HEK293 (cell line): ENCODE results near the gene STK40.
A peak's percentile ranks its signal among the peaks of the same experiment; 100 is the strongest.

Source experiments
- CTCF ChIA-PET: fragments of 350-600 bp; formaldehyde crosslinking; extraction: SDS; loops from one replicate; lab custom pipeline; 2021; ENCODE audit warnings: antibody characterized with exemption; lab: Yijun Ruan, JAX
- POLR2A ChIA-PET: fragments of 300-600 bp; formaldehyde crosslinking; extraction: SDS; loops from one replicate; lab custom pipeline; 2020; ENCODE audit warnings: antibody characterized with exemption, inconsistent platforms; lab: Yijun Ruan, JAX
- H3K27ac ChIP-seq: fragments of 200-500 bp; sonication (Bioruptor generic); 2 replicates; pipeline ENCODE4 v1.5.1; 2014; ENCODE audit warnings: low read depth, low read length, control low read depth, inconsistent platforms; ENCODE audit errors: extremely low read depth
- H3K36me3 ChIP-seq, 2 experiments: fragments of 200-500 bp in 1 of 2; sonication (Bioruptor generic) in 1 of 2; 1 replicate in 1 of 2; 2 replicates in 1 of 2; pipeline ENCODE4 v1.5.1; 2014 to 2017; ENCODE audit warnings: inconsistent platforms in 2 of 2, low read length in 2 of 2; ENCODE audit not compliant: control insufficient read depth in 2 of 2, insufficient read depth in 1 of 2
- H3K4me1 ChIP-seq: fragments of 200-500 bp; sonication (Bioruptor generic); 2 replicates; pipeline ENCODE4 v1.5.1; 2014; ENCODE audit warnings: mild to moderate bottlenecking, low read length, inconsistent platforms; ENCODE audit not compliant: control insufficient read depth, insufficient read depth
- H3K4me3 ChIP-seq: 2 replicates; pipeline ENCODE4 v1.5.1; 2011; ENCODE audit warnings: low read depth, mild to moderate bottlenecking, control low read depth, low read length, moderate library complexity
- H3K9me3 ChIP-seq: fragments of 200-500 bp; sonication (Bioruptor generic); 2 replicates; pipeline ENCODE4 v1.5.1; 2014; ENCODE audit warnings: low read depth, low read length, inconsistent platforms; ENCODE audit not compliant: control insufficient read depth, insufficient read depth
- BCL11B ChIP-seq: fragments of 450-650 bp; formaldehyde crosslinking; IDR thresholded peaks from 2 replicates; pipeline ENCODE4 v1.5.1; 2016; ENCODE audit warnings: low read depth, missing biosample characterization, missing genetic modification characterization
- HIC1 ChIP-seq: fragments of 450-650 bp; formaldehyde crosslinking; IDR thresholded peaks from 2 replicates; pipeline ENCODE4 v1.5.1; 2016; ENCODE audit warnings: missing biosample characterization, missing genetic modification characterization
- SALL2 ChIP-seq: fragments of 450-650 bp; formaldehyde crosslinking; IDR thresholded peaks from 2 replicates; pipeline ENCODE4 v1.5.0; 2017; ENCODE audit warnings: missing biosample characterization, mild to moderate bottlenecking, missing genetic modification characterization, borderline replicate concordance
- SP2 ChIP-seq: fragments of 450-650 bp; formaldehyde crosslinking; IDR thresholded peaks from 2 replicates; pipeline ENCODE4 v1.5.1; 2016; ENCODE audit warnings: missing biosample characterization, missing genetic modification characterization
- YY1 ChIP-seq: fragments of 450-650 bp; formaldehyde crosslinking; IDR thresholded peaks from 2 replicates; pipeline ENCODE4 v1.5.1; 2018; ENCODE audit warnings: missing biosample characterization, missing genetic modification characterization
- ZBTB17 ChIP-seq: fragments of 450-650 bp; formaldehyde crosslinking; IDR thresholded peaks from 2 replicates; pipeline ENCODE4 v1.5.1; 2016; ENCODE audit warnings: missing biosample characterization, missing genetic modification characterization
- ZBTB20 ChIP-seq: fragments of 450-650 bp; formaldehyde crosslinking; IDR thresholded peaks from 2 replicates; pipeline ENCODE4 v1.5.1; 2016; ENCODE audit warnings: missing biosample characterization, missing genetic modification characterization
- ZBTB21 ChIP-seq: fragments of 450-650 bp; formaldehyde crosslinking; IDR thresholded peaks from 2 replicates; pipeline ENCODE4 v1.5.1; 2017; ENCODE audit warnings: missing biosample characterization, missing genetic modification characterization
- ZBTB44 ChIP-seq: fragments of 450-650 bp; IDR thresholded peaks from 2 replicates; pipeline ENCODE4 v1.5.1; 2018; ENCODE audit warnings: missing biosample characterization, mild to moderate bottlenecking, missing genetic modification characterization
- ZFP3 ChIP-seq: fragments of 450-650 bp; formaldehyde crosslinking; IDR thresholded peaks from 2 replicates; pipeline ENCODE4 v1.5.1; 2016; ENCODE audit warnings: low read depth, missing biosample characterization, missing genetic modification characterization
- ZNF157 ChIP-seq: fragments of 450-650 bp; formaldehyde crosslinking; IDR thresholded peaks from 2 replicates; pipeline ENCODE4 v1.5.1; 2016; ENCODE audit warnings: missing biosample characterization, missing genetic modification characterization
- ZNF16 ChIP-seq: fragments of 450-650 bp; formaldehyde crosslinking; IDR thresholded peaks from 2 replicates; pipeline ENCODE4 v1.5.1; 2016; ENCODE audit warnings: low read depth, missing biosample characterization, missing genetic modification characterization
- ZNF169 ChIP-seq: fragments of 450-650 bp; formaldehyde crosslinking; IDR thresholded peaks from 2 replicates; pipeline ENCODE4 v1.5.1; 2016; ENCODE audit warnings: missing biosample characterization, missing genetic modification characterization
- ZNF211 ChIP-seq: fragments of 450-650 bp; formaldehyde crosslinking; IDR thresholded peaks from 2 replicates; pipeline ENCODE4 v1.5.1; 2016; ENCODE audit warnings: low read depth, missing biosample characterization, missing genetic modification characterization
- ZNF266 ChIP-seq: fragments of 450-650 bp; formaldehyde crosslinking; IDR thresholded peaks from 2 replicates; pipeline ENCODE4 v1.5.1; 2016; ENCODE audit warnings: missing biosample characterization, missing genetic modification characterization, low read depth
- ZNF350 ChIP-seq: fragments of 450-650 bp; formaldehyde crosslinking; IDR thresholded peaks from 2 replicates; pipeline ENCODE4 v1.5.0; 2017; ENCODE audit warnings: missing biosample characterization, mild to moderate bottlenecking, missing genetic modification characterization
- ZNF416 ChIP-seq: fragments of 450-650 bp; formaldehyde crosslinking; IDR thresholded peaks from 2 replicates; pipeline ENCODE4 v1.5.1; 2016; ENCODE audit warnings: missing biosample characterization, missing genetic modification characterization
- ZNF426 ChIP-seq: fragments of 450-650 bp; formaldehyde crosslinking; IDR thresholded peaks from 2 replicates; pipeline ENCODE4 v1.5.1; 2017; ENCODE audit warnings: missing biosample characterization, missing genetic modification characterization, mild to moderate bottlenecking, inconsistent platforms, moderate library complexity
- ZNF48 ChIP-seq: fragments of 450-650 bp; formaldehyde crosslinking; IDR thresholded peaks from 2 replicates; pipeline ENCODE4 v1.5.1; 2016; ENCODE audit warnings: missing biosample characterization, missing genetic modification characterization
- ZNF530 ChIP-seq: fragments of 450-650 bp; formaldehyde crosslinking; IDR thresholded peaks from 2 replicates; pipeline ENCODE4 v1.5.1; 2016; ENCODE audit warnings: low read depth, missing biosample characterization, missing genetic modification characterization
- ZNF580 ChIP-seq: fragments of 450-650 bp; formaldehyde crosslinking; IDR thresholded peaks from 2 replicates; pipeline ENCODE4 v1.5.1; 2016; ENCODE audit warnings: missing biosample characterization, missing genetic modification characterization
- ZNF626 ChIP-seq: fragments of 450-650 bp; sonication (Bioruptor Pico); formaldehyde crosslinking; IDR thresholded peaks from 2 replicates; pipeline ENCODE4 v1.5.1; 2018; ENCODE audit warnings: missing biosample characterization, missing genetic modification characterization, inconsistent platforms
- ZNF658 ChIP-seq: fragments of 450-650 bp; formaldehyde crosslinking; IDR thresholded peaks from 2 replicates; pipeline ENCODE4; 2016; ENCODE audit warnings: missing biosample characterization, missing genetic modification characterization
- ZNF664 ChIP-seq: fragments of 450-650 bp; formaldehyde crosslinking; IDR thresholded peaks from 2 replicates; pipeline ENCODE4 v1.5.1; 2016; ENCODE audit warnings: missing biosample characterization, missing genetic modification characterization
- ZNF704 ChIP-seq: fragments of 450-650 bp; formaldehyde crosslinking; IDR thresholded peaks from 2 replicates; pipeline ENCODE4 v1.5.1; 2016; ENCODE audit warnings: missing biosample characterization, missing genetic modification characterization
- ZNF837 ChIP-seq: fragments of 450-650 bp; formaldehyde crosslinking; IDR thresholded peaks from 2 replicates; pipeline ENCODE4 v1.5.1; 2016; ENCODE audit warnings: missing biosample characterization, missing genetic modification characterization
- ZSCAN30 ChIP-seq: fragments of 450-650 bp; IDR thresholded peaks from 2 replicates; pipeline ENCODE4 v1.5.1; 2018; ENCODE audit warnings: missing biosample characterization, mild to moderate bottlenecking, missing genetic modification characterization, moderate library complexity

Gene STK40

GRCh38 chr1:36346741-36347370 is 38.9 kb downstream of the STK40 start (continued):
- TF ChIP-seq ZNF48 (no peak), YY1 (no peak), ZNF837 (no peak), ZNF416 (no peak), ZNF580 (tag by site-specific recombination) (no peak), ZNF16 (tag by site-specific recombination) (no peak)

GRCh38 chr1:36345353-36345752 is 40.4 kb downstream of the STK40 start:
- peaks cover 0 to 88% of the 10 kb centered on the region in 2 experiments; a peak in 2 of 3 replicates for H3K36me3 ChIP-seq
- TF ChIP-seq ZNF704 (tag by site-specific recombination): no peak
- TF ChIP-seq SP2: no peak
- 0 out of 2 replicates have a peak, but pooled peaks have one; percentile 32 for TF ChIP-seq HIC1 (tag by site-specific recombination)
- no peak for TF ChIP-seq ZNF169 (tag by site-specific recombination)
- no peak for TF ChIP-seq ZBTB44 (tag by site-specific recombination)
- no peak for TF ChIP-seq ZSCAN30 (tag by site-specific recombination)
- POLR2A ChIA-PET: interaction anchor here (0.6 kb wide), 1 partner anchor 20 kb away, joined by 4 read pairs; no protein-coding TSS in a partner anchor
- no peak overlapping the region for H3K27ac ChIP-seq
- no peaks in the 10 kb centered on the region for H3K9me3 ChIP-seq
- no peak overlapping the region for H3K4me3 ChIP-seq
- H3K4me1 ChIP-seq: no peaks in the 10 kb centered on the region
- CTCF ChIA-PET: interaction anchor here (1.5 kb wide), 1 partner anchor 24 kb away, joined by 4 read pairs; no protein-coding TSS in a partner anchor

- TF ChIP-seq ZBTB21: no peak
- TF ChIP-seq ZNF426 (tag by site-specific recombination): no peak
- TF ChIP-seq ZNF664 (tag by site-specific recombination): no peak
- TF ChIP-seq ZNF350 (tag by site-specific recombination): no peak
- no peak for TF ChIP-seq ZNF530 (tag by site-specific recombination)
- TF ChIP-seq ZNF658 (tag by site-specific recombination): no peak
- TF ChIP-seq ZFP3: no peak
- no peak for TF ChIP-seq BCL11B (tag by site-specific recombination)
- no peak for TF ChIP-seq ZNF157
- no peak for TF ChIP-seq SALL2 (tag by site-specific recombination)
- TF ChIP-seq ZBTB17 (tag by site-specific recombination): no peak
- no peak for TF ChIP-seq ZBTB20 (tag by site-specific recombination)
- TF ChIP-seq ZNF211 (tag by site-specific recombination): no peak
- TF ChIP-seq ZNF266 (tag by site-specific recombination): no peak
- TF ChIP-seq ZNF626 (tag by site-specific recombination): no peak
- TF ChIP-seq, all 188 proteins: peak for 0
- CTCF ChIA-PET: interaction anchor here (1.5 to 2.4 kb wide), 2 partner anchors 9 to 25 kb away, joined by 4 to 17 read pairs; no protein-coding TSS in a partner anchor
- no peak overlapping the region for H3K4me3 ChIP-seq
- no peaks in the 10 kb centered on the region for H3K4me1 ChIP-seq
- no peaks in the 10 kb centered on the region for H3K9me3 ChIP-seq
- H3K36me3 ChIP-seq: peaks cover 0 to 82% of the 10 kb centered on the region in 2 experiments; a peak in 2 of 3 replicates
- no peak overlapping the region for H3K27ac ChIP-seq
- POLR2A ChIA-PET: no interaction called here
These were observed 41.4 kb downstream of the STK40 start for GRCh38 chr1:36344395-36344680.
